ENCODE results near the gene LRP1. TPM values are rescaled to one million over a fixed set of nuclear protein-coding genes. Genes with fewer than 3 reads are reported as not detected.

Gene LRP1
- total and polyA plus RNA-seq, 2 experiments from 2014 or later: 47.8 to 76.8 TPM

DNA sequence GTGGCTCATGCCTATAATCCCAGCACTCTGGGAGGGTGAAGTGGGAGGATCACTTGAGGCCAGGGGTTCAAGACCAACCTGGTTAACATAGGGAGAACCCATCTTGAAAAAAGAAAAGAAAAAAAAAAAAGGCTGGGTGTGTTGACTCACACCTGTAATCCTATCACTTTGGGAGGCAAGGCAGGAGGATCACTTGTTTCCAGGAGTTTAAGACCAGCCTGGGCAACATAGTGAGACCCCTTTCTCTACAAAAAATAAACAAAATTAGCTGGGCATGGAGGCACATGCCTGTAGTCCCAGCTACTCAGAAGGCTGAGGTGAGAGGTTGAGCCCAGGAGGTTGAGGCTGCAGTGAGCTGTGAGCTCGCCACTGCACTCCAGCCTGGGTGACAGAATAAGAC, 42.1 kb downstream of the LRP1 start:
- no peak for DNase-seq (ENCODE audit: low spot score)
- Histone ChIP-seq H3K36me3 (replicated peaks; ENCODE audit: insufficient read depth, low read depth) (no peaks in the 10 kb centered on the region), H4K20me1 (ENCODE audit: insufficient read depth, poor library complexity, severe bottlenecking) (peaks cover 2% of the 10 kb centered on the region)

DNA sequence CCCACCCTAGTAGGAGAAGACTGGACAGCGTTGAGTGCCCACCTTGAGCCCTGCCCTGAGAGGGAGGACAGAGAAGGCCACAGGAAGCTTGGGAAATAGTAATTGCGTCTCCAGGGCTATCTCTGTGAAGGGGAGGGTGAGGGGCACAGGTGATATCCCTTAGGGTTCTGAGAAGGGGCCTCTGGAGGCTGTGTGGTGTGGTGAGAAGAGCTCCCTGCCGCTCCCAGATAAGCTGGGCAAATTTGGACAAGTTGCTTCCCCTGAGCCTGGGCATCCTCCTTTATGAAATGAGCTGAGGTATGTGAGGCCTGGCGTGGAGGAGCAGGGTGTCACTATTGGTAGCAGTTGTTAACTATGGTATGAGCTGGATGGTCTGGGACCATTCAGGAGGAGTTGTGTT, 42.6 kb downstream of the LRP1 start:
- WGBS (ENCODE audit: low lambda C conversion rate, missing lambda C conversion rate): 95% methylated on average over 4 of the region's 4 CpGs
- TF ChIP-seq, protein P1, sequence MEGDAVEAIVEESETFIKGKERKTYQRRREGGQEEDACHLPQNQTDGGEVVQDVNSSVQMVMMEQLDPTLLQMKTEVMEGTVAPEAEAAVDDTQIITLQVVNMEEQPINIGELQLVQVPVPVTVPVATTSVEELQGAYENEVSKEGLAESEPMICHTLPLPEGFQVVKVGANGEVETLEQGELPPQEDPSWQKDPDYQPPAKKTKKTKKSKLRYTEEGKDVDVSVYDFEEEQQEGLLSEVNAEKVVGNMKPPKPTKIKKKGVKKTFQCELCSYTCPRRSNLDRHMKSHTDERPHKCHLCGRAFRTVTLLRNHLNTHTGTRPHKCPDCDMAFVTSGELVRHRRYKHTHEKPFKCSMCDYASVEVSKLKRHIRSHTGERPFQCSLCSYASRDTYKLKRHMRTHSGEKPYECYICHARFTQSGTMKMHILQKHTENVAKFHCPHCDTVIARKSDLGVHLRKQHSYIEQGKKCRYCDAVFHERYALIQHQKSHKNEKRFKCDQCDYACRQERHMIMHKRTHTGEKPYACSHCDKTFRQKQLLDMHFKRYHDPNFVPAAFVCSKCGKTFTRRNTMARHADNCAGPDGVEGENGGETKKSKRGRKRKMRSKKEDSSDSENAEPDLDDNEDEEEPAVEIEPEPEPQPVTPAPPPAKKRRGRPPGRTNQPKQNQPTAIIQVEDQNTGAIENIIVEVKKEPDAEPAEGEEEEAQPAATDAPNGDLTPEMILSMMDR (IDR thresholded peaks at IDR 0.05; ENCODE audit: poor library complexity): no peak
- TF ChIP-seq EZH2 (IDR thresholded peaks at IDR 0.05; ENCODE audit: borderline replicate concordance): no peak
- TF ChIP-seq EZH2phosphoT487 (IDR thresholded peaks at IDR 0.05; ENCODE audit: low read depth, severe bottlenecking, unreplicated experiment): no peak
- no peak overlapping the region for H3K4me2 ChIP-seq
- H3K4me1 ChIP-seq (ENCODE audit: insufficient read depth): no peaks in the 10 kb centered on the region
- H3K9me2 ChIP-seq (replicated peaks; ENCODE audit: insufficient read depth): no peaks in the 10 kb centered on the region
- H3K79me2 ChIP-seq: no peaks in the 10 kb centered on the region
- no peaks in the 10 kb centered on the region for H3K36me3 ChIP-seq (replicated peaks; ENCODE audit: insufficient read depth, low read depth)
- peaks cover 2% of the 10 kb centered on the region for H4K20me1 ChIP-seq (ENCODE audit: insufficient read depth, poor library complexity, severe bottlenecking)
- H2AFZ ChIP-seq: no peak overlapping the region
- peak overlapping the region; percentile 9 for H3K27ac ChIP-seq
- H3K27me3 ChIP-seq: no peaks in the 10 kb centered on the region
- no peak for DNase-seq (ENCODE audit: low spot score)
- H3K4me3 ChIP-seq: no peak overlapping the region
- no peaks in the 10 kb centered on the region for H3K9me3 ChIP-seq (ENCODE audit: low read depth)

More for the DNA sequence above, 42.1 kb downstream of the LRP1 start:
- no peak overlapping the region for H2AFZ ChIP-seq
- H3K9me2 ChIP-seq (replicated peaks; ENCODE audit: insufficient read depth): no peaks in the 10 kb centered on the region
- no peaks in the 10 kb centered on the region for H3K79me2 ChIP-seq
- H3K4me1 ChIP-seq (ENCODE audit: insufficient read depth): no peaks in the 10 kb centered on the region
- no peaks in the 10 kb centered on the region for H3K9me3 ChIP-seq (ENCODE audit: low read depth)
- H3K27ac ChIP-seq: no peak overlapping the region
- TF ChIP-seq, protein P1 (IDR thresholded peaks at IDR 0.05; ENCODE audit: poor library complexity): no peak
- TF ChIP-seq EZH2phosphoT487 (IDR thresholded peaks at IDR 0.05; ENCODE audit: low read depth, severe bottlenecking, unreplicated experiment) (no peak), EZH2 (IDR thresholded peaks at IDR 0.05; ENCODE audit: borderline replicate concordance) (no peak)
- H3K4me3 ChIP-seq: no peak overlapping the region
- WGBS (ENCODE audit: low lambda C conversion rate, missing lambda C conversion rate): 95% methylated on average over 1 of the region's 1 CpG
- H3K27me3 ChIP-seq: no peaks in the 10 kb centered on the region
- H3K4me2 ChIP-seq: no peak overlapping the region

DNA sequence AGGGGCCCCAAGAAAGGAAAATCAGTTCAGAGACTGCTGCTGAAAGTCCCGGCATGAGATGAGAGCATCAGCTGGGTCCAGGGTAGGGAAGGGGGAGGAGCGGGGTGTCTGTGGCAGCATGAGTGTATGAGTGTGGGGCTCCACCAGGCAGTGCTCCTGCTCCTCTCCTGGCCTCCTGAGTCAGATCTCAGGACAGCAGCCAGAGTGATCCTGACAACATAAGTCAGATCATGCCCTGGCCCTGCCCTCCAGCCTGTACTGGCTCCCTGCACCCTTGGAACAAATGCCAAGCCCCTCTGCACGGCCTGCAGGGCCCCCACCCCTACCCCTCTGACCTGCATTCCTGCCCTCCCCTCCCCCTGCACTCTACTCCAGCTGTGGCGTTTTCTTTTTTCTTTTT, 43.4 kb downstream of the LRP1 start:
- H3K79me2 ChIP-seq: no peaks in the 10 kb centered on the region
- H3K27ac ChIP-seq: no peak overlapping the region

More for the DNA sequence above, 43.4 kb downstream of the LRP1 start:
- Histone ChIP-seq H3K9me2 (replicated peaks; ENCODE audit: insufficient read depth) (no peaks in the 10 kb centered on the region), H3K27me3 (no peaks in the 10 kb centered on the region), H3K4me2 (no peak overlapping the region), H3K4me3 (no peak overlapping the region), H4K20me1 (ENCODE audit: insufficient read depth, poor library complexity, severe bottlenecking) (peaks cover 2% of the 10 kb centered on the region), H3K4me1 (ENCODE audit: insufficient read depth) (no peaks in the 10 kb centered on the region), H3K9me3 (ENCODE audit: low read depth) (no peaks in the 10 kb centered on the region), H3K36me3 (replicated peaks; ENCODE audit: insufficient read depth, low read depth) (no peaks in the 10 kb centered on the region), H2AFZ (no peak overlapping the region)
- 75% methylated on average over 2 of the region's 4 CpGs for WGBS (ENCODE audit: low lambda C conversion rate, missing lambda C conversion rate)
- peak; percentile 59 for DNase-seq (ENCODE audit: low spot score)
- no peak for TF ChIP-seq EZH2 (IDR thresholded peaks at IDR 0.05; ENCODE audit: borderline replicate concordance)
- TF ChIP-seq, protein P1 (IDR thresholded peaks at IDR 0.05; ENCODE audit: poor library complexity): no peak
- no peak for TF ChIP-seq EZH2phosphoT487 (IDR thresholded peaks at IDR 0.05; ENCODE audit: low read depth, severe bottlenecking, unreplicated experiment)
